22Rv1 (cell line): ENCODE results near the gene TRIP6.

Source experiments
- ZFX ChIP-seq: fragments of 450-650 bp; IDR thresholded peaks from 2 replicates; pipeline ENCODE4 v1.6.1; 2017; ENCODE audit warnings: antibody characterized with exemption, borderline replicate concordance
- TF ChIP-seq, protein P1 (sequence below): fragments of 450-650 bp; IDR thresholded peaks from 2 replicates; pipeline ENCODE4 v1.5.1; 2017; ENCODE audit warnings: mild to moderate bottlenecking

DNA sequence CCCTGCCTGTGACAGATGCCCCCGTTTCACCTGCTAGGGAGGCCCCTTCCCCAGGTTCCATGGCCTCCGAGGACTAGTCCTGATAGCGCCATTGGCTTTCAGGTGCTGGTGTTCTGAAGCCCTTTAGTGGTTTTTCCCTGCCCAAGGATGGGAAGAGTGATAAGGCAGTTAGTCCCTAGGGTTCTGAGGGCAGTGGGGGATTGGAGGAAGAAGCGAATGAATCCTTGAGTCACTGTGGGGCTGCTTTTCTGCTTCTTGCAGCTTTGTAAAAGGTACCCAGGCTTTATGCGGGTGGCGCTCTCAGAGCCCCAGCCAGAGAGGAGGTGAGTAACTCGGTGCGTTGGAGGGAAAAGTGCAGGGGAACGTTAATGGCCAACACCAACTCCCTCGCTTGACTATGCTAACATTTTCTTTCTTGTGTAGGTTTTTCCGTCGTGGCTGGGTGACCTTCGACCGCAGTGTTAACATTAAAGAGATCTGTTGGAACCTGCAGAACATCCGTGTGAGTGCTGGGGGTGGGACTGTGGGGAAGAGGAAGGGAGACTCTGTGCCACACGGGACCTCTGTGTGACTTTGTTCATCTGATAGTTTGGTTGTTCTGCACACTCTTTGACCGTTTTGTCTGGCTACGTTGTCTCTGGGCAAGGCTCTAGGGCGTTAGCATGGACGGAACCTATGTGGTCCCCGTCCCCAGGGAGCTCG lies 18.4 kb downstream of the TRIP6 start:
- TF ChIP-seq, protein P1, sequence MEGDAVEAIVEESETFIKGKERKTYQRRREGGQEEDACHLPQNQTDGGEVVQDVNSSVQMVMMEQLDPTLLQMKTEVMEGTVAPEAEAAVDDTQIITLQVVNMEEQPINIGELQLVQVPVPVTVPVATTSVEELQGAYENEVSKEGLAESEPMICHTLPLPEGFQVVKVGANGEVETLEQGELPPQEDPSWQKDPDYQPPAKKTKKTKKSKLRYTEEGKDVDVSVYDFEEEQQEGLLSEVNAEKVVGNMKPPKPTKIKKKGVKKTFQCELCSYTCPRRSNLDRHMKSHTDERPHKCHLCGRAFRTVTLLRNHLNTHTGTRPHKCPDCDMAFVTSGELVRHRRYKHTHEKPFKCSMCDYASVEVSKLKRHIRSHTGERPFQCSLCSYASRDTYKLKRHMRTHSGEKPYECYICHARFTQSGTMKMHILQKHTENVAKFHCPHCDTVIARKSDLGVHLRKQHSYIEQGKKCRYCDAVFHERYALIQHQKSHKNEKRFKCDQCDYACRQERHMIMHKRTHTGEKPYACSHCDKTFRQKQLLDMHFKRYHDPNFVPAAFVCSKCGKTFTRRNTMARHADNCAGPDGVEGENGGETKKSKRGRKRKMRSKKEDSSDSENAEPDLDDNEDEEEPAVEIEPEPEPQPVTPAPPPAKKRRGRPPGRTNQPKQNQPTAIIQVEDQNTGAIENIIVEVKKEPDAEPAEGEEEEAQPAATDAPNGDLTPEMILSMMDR, result no peak
- TF ChIP-seq ZFX, result no peak
